Measurements from ENCODE around the gene SPRR3.

SPRR3 gene

GRCh38 chr1:152968248-152968647, 33.3 kb upstream of the SPRR3 start:
- no peak for DNase-seq (ENCODE audit: low read depth)
- TF ChIP-seq CTCF (IDR thresholded peaks at IDR 0.05; ENCODE audit: control insufficient read depth, extremely low read depth, insufficient read depth): no peak

GRCh38 chr1:152969036-152969435, 32.5 kb upstream of the SPRR3 start:
- TF ChIP-seq CTCF (IDR thresholded peaks at IDR 0.05; ENCODE audit: control insufficient read depth, extremely low read depth, insufficient read depth): no peak
- DNase-seq (ENCODE audit: low read depth): no peak
- no peak overlapping the region for H3K4me3 ChIP-seq (ENCODE audit: low read depth, low read length)

More at GRCh38 chr1:152968248-152968647, 33.3 kb upstream of the SPRR3 start:
- no peak overlapping the region for H3K4me3 ChIP-seq (ENCODE audit: low read depth, low read length)

GRCh38 chr1:152970495-152970894, 31.1 kb upstream of the SPRR3 start, which contains the start of gene SPRR4:
SPRR4 (plus strand) TSS chr1:152970648; CDS start chr1:152971891, 1,243 bp downstream.
- TF ChIP-seq CTCF (IDR thresholded peaks at IDR 0.05; ENCODE audit: control insufficient read depth, extremely low read depth, insufficient read depth): no peak
- no peak within 1 kb of the TSS for H3K4me3 ChIP-seq (ENCODE audit: low read depth, low read length)
- no peak for DNase-seq (ENCODE audit: low read depth)

- H3K4me3 ChIP-seq (ENCODE audit: low read depth, low read length): no peak overlapping the region
- TF ChIP-seq CTCF (IDR thresholded peaks at IDR 0.05; ENCODE audit: control insufficient read depth, extremely low read depth, insufficient read depth): no peak
- DNase-seq (ENCODE audit: low read depth): no peak
Measured at GRCh38 chr1:152972196-152972886, 29.2 kb upstream of the SPRR3 start.

GRCh38 chr1:152976688-152977087, 24.9 kb upstream of the SPRR3 start:
- DNase-seq (ENCODE audit: low read depth): no peak
- no peak for TF ChIP-seq CTCF (IDR thresholded peaks at IDR 0.05; ENCODE audit: control insufficient read depth, extremely low read depth, insufficient read depth)
- H3K4me3 ChIP-seq (ENCODE audit: low read depth, low read length): no peak overlapping the region

- DNase-seq (ENCODE audit: low read depth): no peak
- H3K4me3 ChIP-seq (ENCODE audit: low read depth, low read length): no peak overlapping the region
- no peak for TF ChIP-seq CTCF (IDR thresholded peaks at IDR 0.05; ENCODE audit: control insufficient read depth, extremely low read depth, insufficient read depth)
Measured at GRCh38 chr1:152977614-152978013, 23.9 kb upstream of the SPRR3 start.

GRCh38 chr1:152980676-152981075, 20.9 kb upstream of the SPRR3 start:
- DNase-seq (ENCODE audit: low read depth): no peak
- no peak for TF ChIP-seq CTCF (IDR thresholded peaks at IDR 0.05; ENCODE audit: control insufficient read depth, extremely low read depth, insufficient read depth)
- H3K4me3 ChIP-seq (ENCODE audit: low read depth, low read length): no peak overlapping the region

All from LNCaP clone FGC (cell line).